NCI-H2196 treated with DMSO at 0.1 percent for 48 hours (cell line): Measurements from ENCODE around the gene DSTYK.

Experiments used
- DNase-seq: peaks from one replicate; lab custom pipeline; 2025; ENCODE audit not compliant: unreplicated experiment; lab: John Stamatoyannopoulos, UW

The DSTYK gene

DNA sequence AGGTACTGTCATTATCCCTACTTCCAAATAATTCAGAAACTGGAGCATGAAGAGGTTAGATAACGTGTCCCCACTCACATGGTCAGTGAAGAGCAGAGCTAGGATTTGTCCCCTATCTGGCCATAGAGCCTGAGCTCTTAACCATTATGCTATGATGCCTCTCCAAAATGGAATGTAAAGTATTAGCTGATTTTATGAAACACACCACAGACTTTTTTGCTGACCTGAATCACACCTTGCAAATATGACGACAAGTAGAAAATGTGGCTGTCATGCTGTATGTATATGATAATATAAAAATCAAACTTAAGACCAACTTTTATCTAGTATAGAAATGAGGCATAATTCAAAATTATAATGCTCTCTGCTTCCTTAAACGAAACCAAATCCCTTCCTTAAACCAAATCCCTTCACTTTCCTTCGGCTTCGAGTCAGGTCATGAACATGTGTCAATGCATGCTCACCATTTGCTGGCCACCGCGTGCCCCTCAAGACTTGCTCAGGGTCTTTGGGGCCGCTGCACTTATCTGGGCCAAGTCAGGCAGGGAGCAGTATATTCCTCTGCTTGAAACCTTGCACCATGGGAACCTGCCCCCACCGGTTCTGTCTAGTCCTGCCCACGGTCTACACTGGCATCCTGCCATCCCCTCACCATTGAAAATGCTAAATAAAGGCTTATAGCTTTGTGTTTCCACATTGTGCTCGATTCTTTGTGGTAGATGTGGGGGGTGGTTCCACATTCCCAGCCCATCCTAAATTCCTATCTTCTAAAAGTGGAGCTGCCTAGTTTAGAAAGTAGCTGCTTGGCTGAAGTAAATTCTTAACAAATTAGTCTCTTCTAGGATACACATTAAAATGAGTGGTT lies 14.6 kb upstream of the DSTYK start:
- DNase-seq = no peak

- no peak for DNase-seq
Observed at GRCh38 chr1:205224736-205225135, 13.2 kb upstream of the DSTYK start.

- DNase-seq = no peak
Observed at GRCh38 chr1:205220421-205220820, 8.9 kb upstream of the DSTYK start.

- no peak for DNase-seq
Observed at GRCh38 chr1:205217418-205217817, 5.9 kb upstream of the DSTYK start.

DNA sequence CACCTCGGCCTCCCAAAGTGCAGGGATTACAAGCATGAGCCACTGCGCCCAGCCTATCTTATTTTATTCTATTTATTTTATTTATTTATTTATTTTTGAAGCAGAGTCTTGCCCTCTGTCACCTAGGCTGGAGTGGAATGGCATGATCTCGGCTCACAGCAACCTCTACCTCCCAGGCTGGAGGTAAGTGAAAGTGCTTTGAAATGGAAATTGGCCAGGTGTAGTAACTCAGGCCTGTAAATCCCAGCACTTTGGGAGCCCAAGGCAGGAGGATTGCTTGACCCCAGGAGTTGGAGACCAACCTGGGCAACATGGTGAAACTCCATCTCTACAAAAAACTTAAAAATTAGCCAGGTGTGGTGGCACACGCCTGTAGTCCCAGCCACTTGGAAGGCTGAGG lies 5.1 kb upstream of the DSTYK start:
- no peak for DNase-seq

DNA sequence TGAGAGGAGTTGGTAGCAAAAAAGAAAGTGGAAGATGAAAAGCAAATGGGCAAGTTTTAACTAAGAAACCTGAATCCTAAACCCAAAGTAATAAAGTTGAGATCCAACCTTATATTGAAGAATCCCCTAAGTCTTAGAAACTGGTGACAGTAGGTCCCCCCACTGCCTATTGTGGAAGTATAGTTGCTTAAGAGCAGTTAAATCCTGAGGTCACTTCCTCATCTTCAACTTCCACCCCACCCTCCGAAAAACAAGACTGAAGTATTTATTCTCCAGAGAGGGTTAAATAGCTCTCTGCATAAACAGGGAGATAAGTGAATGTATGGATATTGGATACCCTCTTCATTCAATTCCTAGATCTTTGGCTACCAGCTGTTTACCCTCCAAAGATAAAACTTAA lies 3.3 kb upstream of the DSTYK start:
- DNase-seq = no peak

GRCh38 chr1:205211839-205212536 lies 486 bp upstream of the DSTYK start:
- no peak for DNase-seq

DNA sequence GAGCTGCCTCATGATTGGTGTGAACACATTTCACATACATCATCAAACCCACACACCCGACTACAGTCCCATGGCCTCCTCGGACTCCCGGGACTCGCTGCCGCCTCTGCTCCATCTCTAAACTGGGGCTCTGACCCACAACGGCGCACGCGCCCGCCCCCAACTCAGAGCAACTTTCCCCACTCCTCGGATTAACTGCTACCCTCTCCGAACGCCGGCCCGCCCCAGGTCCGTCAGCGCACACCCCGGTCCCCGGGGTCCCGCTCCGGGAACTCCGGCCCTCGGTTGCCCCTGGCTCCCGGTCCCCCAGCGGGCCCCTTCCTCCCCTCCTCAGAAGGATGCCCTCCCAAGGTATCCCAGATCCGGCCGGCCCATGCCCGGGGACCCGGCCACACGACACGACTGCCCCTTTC lies 740 bp downstream of the DSTYK start:
- no peak for DNase-seq

DNA sequence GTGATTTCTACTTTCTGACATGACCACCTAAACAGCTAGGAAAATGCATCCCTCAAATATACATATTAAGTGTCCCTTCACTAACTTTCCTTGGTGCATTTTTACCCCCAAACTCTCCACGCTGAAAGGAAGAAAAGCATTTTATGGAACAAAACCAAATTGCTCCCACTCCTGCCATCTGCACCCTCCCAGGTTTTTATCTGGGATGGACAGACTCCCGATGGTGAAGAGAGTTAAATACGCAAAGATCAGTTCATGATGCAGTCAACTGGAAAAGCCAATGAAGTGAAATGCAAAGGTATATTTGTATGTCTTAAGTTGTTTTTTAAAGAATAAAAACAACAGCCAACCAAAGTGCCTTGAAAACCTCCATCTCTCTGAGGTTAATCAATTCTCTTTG lies 2.7 kb downstream of the DSTYK start:
- DNase-seq = no peak

GRCh38 chr1:205205055-205205454 lies 6.4 kb downstream of the DSTYK start:
- DNase-seq = no peak

DNA sequence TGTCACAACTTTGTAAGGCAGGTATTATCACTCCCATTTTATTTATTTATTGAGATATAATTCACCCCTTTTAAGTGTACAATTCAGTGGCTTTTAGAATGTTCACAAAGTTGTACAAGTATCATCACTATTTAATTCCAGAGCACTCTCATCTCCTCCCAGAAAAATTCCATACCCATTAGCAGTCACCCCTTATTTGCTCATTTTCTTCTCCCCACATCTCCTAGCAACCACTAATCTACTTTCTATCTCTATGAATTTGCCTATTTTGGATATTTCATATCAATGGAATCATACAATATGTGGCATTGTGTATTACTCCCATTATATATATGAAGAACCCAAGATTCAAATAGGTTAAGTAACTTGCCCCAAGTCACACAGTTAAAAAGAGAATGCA lies 7.0 kb downstream of the DSTYK start:
- DNase-seq = no peak

GRCh38 chr1:205199931-205200299 lies 11.6 kb downstream of the DSTYK start:
- no peak for DNase-seq

GRCh38 chr1:205199090-205199930 lies 12.2 kb downstream of the DSTYK start:
- DNase-seq = no peak

- DNase-seq = no peak
Observed at GRCh38 chr1:205192287-205192686, 19.2 kb downstream of the DSTYK start.

DNA sequence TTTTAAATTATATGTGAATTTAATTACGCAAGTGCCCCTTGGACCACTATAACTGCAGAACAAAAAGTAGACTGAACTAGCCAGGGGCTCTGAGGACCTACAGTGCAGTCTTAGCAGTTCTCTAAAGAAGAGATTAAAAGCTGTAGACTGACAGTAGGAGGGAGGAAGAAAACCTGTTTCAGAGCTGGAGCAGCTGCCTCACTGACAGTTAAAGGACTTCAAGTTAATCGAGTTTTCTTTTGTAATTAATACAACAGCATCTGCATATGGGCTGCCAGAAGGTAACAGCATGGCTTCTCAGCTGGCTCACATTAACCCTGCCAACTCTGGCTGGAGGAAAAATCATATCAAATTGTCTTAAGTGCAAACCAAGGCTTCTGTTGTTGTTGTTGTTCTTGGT lies 19.9 kb downstream of the DSTYK start:
- no peak for DNase-seq

GRCh38 chr1:205190845-205191577 lies 20.5 kb downstream of the DSTYK start:
- no peak for DNase-seq

DNA sequence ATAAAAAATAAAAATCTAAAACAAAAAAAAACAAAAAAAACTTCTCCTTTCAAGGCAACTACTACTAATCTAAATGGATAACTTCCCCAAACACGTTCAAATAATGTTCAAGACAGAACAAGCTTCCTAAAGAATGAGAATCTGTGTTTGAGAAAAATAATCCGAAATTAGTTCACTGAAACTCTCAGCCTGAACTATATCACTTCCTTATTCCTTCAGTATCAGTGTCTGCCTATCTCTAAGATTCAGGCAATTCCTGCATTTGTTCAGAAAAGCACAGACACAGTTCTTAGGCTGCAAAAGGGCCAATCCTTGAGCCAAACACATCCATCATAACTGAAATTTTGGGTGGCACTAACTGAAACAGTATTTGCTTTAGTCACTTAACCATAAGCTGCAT lies 22.4 kb downstream of the DSTYK start:
- no peak for DNase-seq

GRCh38 chr1:205188596-205188995 lies 22.9 kb downstream of the DSTYK start:
- DNase-seq = no peak

DNA sequence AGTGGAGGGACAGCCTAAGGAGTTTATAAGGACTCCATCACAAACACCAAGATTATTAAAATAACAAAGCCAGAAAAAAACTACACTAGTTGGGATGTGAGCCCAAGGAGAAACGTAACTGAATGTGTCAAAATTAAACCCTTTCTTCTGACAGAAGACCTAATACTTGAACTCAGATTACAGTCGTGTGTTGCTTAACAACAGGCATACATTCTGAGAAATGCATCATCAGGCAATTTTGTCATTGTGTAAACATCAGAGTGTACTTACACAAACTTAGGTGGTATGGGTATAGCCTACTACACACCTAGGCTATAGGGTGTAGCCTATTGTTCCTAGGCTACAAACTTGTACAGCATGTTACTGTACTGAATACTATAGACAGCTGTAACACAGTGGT lies 23.4 kb downstream of the DSTYK start:
- no peak for DNase-seq

DNA sequence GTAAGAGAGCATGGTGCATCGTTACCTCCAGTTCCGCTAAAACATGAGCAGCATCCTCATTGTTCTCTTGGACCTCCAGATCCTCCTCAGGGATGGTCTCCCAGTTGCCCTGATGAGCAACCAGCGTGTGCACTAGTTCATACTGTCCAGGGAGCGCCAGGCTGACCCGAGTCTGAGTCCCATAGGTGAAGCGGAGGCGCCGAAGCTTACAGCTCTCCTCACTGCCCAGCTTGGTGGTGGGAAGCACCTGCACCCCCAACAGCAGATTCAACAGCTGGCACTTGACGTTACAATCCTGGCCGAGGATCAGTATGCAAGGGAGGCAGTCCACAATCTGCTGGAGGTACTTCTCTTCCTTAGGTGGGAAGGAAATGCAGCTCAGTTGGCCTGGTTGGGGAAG lies 24.1 kb downstream of the DSTYK start:
- DNase-seq = no peak

GRCh38 chr1:205186191-205186590 lies 25.3 kb downstream of the DSTYK start:
- DNase-seq = no peak
